Placental pericyte (primary cell): Measurements from ENCODE around the gene DCDC1. TPM values are rescaled to one million over a fixed set of nuclear protein-coding genes. Genes with fewer than 3 reads are reported as not detected.

Experiments used
- total RNA-seq: library from RNA; depleted of rRNA; stranded (reverse); fragments of >200 nt; gene quantifications from 2 replicates; pipeline ENCODE4 v1.2.3, GENCODE V29; 2012

DCDC1 gene
- under 0.01 TPM in 1 of 2 replicates, not detected in the other for total RNA-seq

GRCh38 chr11:31369348-31370329, at the start of gene DCDC1, which contains the start of gene DNAJC24:
TSS of gene DCDC1 (minus strand) at chr11:31369739. CDS start at chr11:31328280, 41,459 bp downstream.
TSS of gene DNAJC24 (plus strand) at chr11:31369860. CDS start at chr11:31370749, 889 bp downstream.

Other genes starting within 250 kb of the DCDC1 start
- gene DNAJC24, start 121 bp upstream of the DCDC1 start, total RNA-seq: 11.6 and 24.1 TPM in 2 replicates
- 8.5 and 14.0 TPM in 2 replicates for gene IMMP1L, start 139.9 kb upstream of the DCDC1 start, total RNA-seq
- 7.9 and 23.8 TPM in 2 replicates for gene ELP4, start 140.0 kb upstream of the DCDC1 start, total RNA-seq